T-helper 2 cell (primary cell): Measurements from ENCODE around the gene ENO4.

ENCODE experiments used
- DNase-seq, 5 experiments: peaks; one replicate each; pipeline versions ENCODE4 v3.0.0 to v3.0.0-alpha.2; 2012 to 2022

Gene ENO4

DNA sequence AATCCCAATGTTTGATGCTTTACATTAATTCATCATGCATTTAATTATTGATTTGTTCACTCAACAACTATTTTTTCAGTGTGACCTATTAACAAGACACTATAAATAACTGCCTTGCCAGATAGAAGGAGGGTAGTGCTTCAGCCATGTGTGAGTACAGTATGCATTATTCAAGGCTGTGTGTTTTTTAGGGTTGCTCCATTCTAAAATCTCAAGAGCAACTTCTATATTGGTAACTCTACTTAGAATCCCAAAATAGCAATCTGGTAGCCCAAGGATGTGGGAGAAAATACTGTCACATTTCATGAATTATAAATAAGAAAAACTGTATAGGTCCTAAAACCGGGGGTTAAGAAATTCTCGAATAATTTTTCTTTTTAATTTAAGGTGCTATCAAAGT is 69.9 kb downstream of the ENO4 start:
- no peak for DNase-seq

DNA sequence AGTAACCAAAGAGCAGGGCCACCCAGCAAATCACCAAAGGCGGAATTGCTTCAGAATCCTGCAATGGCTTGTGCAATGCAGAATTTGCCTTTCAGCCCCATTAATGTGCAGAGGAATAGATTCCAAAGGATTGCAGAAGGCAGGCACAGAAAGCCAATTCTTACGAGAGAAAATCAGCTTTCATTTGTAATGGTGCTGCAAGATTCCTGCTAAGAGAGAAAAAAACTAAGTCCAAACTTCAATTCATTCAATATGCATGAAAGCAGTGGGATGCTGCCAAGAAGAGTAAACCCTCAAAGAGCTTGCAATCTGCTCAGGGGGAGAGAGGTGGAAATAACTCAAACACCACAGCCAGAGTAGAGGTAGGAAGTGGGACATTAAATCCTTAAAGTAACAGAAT is 70.4 kb downstream of the ENO4 start:
- no peak for DNase-seq

DNA sequence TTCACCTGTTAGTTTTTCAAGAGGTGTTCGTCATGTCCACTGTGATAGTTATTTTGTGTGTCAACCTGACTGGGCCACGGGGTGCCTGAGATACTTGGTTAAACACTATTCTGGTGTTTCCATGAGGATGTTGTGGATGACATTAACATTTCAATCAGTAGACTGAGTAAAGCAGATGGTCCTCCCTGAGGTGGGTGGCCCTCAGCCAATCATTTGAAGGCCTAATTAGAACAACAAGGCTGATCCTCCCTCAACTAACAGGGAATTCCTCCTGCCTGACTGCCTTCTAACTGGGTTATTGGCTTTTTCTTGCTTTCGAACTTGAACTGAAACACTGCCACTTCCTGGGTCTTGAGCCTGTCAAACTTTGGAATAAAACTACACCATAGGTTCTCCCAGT is 75.8 kb downstream of the ENO4 start:
- no peak for DNase-seq

DNA sequence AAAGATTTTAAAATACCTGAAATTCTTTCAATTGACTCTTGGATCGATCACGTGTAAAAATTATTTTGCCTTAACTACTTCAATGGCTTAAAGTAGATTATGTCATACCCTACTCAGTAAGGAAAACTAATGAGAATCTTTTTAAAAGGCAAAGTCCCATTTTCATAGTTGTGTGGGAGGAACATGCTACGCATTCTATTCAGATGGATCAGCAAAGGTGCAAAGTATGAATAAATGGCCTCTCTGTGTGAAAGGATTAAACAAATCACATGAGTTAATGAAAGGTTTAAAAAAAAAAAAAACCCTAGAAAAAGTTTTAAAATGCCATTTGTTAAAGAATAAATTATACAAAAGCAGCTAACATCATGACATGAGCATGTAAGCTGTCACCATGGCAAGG is 77.1 kb downstream of the ENO4 start:
- no peak for DNase-seq

DNA sequence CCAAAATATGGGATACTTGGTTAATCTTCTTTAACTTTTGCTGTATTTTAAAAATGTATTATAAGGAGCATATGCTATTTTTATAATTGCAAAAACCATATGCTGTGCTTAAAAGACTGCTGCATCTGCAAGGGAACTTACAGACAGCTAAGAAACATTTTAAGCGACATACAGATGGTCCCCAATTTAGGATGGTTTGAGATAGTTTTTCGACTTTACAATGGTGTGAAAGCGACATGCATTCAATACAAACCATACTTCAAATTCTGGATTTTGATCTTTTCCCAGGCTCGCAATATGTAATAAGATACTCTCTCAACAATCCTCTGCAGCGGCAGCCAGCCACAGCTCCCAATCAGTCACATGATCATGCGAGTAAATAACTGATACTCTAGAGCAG is 82.5 kb downstream of the ENO4 start:
- no peak for DNase-seq
